ENCODE measurements around the gene PTGFRN.

PTGFRN gene

GRCh38 chr1:116942344-116942743, 32.6 kb downstream of the PTGFRN start:
- no peak for TF ChIP-seq CTCF (IDR thresholded peaks at IDR 0.05; ENCODE audit: low read depth, low read length, missing control alignments)
- H3K4me3 ChIP-seq (ENCODE audit: low read depth, low read length), result no peak overlapping the region
- DNase-seq (ENCODE audit: low read depth), result no peak

- H3K4me3 ChIP-seq (ENCODE audit: low read depth, low read length), result no peak overlapping the region
- TF ChIP-seq CTCF (IDR thresholded peaks at IDR 0.05; ENCODE audit: low read depth, low read length, missing control alignments), result no peak
- no peak for DNase-seq (ENCODE audit: low read depth)
Observed at GRCh38 chr1:116943438-116943837, 33.7 kb downstream of the PTGFRN start.

- TF ChIP-seq CTCF (IDR thresholded peaks at IDR 0.05; ENCODE audit: low read depth, low read length, missing control alignments), result no peak
- H3K4me3 ChIP-seq (ENCODE audit: low read depth, low read length), result no peak overlapping the region
- no peak for DNase-seq (ENCODE audit: low read depth)
Observed at GRCh38 chr1:116944613-116945012, 34.9 kb downstream of the PTGFRN start.

- DNase-seq (ENCODE audit: low read depth), result no peak
- no peak overlapping the region for H3K4me3 ChIP-seq (ENCODE audit: low read depth, low read length)
- no peak for TF ChIP-seq CTCF (IDR thresholded peaks at IDR 0.05; ENCODE audit: low read depth, low read length, missing control alignments)
Observed at GRCh38 chr1:116945421-116945820, 35.7 kb downstream of the PTGFRN start.

GRCh38 chr1:116945996-116946395, 36.3 kb downstream of the PTGFRN start:
- H3K4me3 ChIP-seq (ENCODE audit: low read depth, low read length), result no peak overlapping the region
- TF ChIP-seq CTCF (IDR thresholded peaks at IDR 0.05; ENCODE audit: low read depth, low read length, missing control alignments), result no peak
- no peak for DNase-seq (ENCODE audit: low read depth)

GRCh38 chr1:116947092-116947860, 37.6 kb downstream of the PTGFRN start:
- H3K4me3 ChIP-seq (ENCODE audit: low read depth, low read length), result no peak overlapping the region
- no peak for TF ChIP-seq CTCF (IDR thresholded peaks at IDR 0.05; ENCODE audit: low read depth, low read length, missing control alignments)
- no peak for DNase-seq (ENCODE audit: low read depth)

- no peak overlapping the region for H3K4me3 ChIP-seq (ENCODE audit: low read depth, low read length)
- no peak for DNase-seq (ENCODE audit: low read depth)
- no peak for TF ChIP-seq CTCF (IDR thresholded peaks at IDR 0.05; ENCODE audit: low read depth, low read length, missing control alignments)
Observed at GRCh38 chr1:116948046-116948445, 38.3 kb downstream of the PTGFRN start.
